K562 (cell line): Measurements from ENCODE around the gene EPC2. TPM values are rescaled to one million over a fixed set of nuclear protein-coding genes. Genes with fewer than 3 reads are reported as not detected.

ENCODE experiments used
- ATAC-seq: fragments of 200-7000 bp; cut with Tn5 transposase; 3 replicates; pipeline ENCODE4 v1.9.1; 2020; ENCODE audit warnings: moderate library complexity
- BruUV-seq: library from RNA; stranded (reverse); fragments of 400-500 nt; replicated peaks from 2 replicates; lab custom pipeline; 2021; lab: Mats Ljungman, UMichigan
- CTCF ChIA-PET: fragments of 300-600 bp; formaldehyde crosslinking; extraction: SDS; loops from one replicate; lab custom pipeline; 2021; ENCODE audit warnings: low intra/inter-chr PET ratio; lab: Yijun Ruan, JAX
- POLR2A ChIA-PET: fragments of 300-600, 350-650 bp; sonication (Branson Sonifier 250); formaldehyde crosslinking; extraction: SDS; loops from one replicate; lab custom pipeline; 2021; ENCODE audit warnings: antibody characterized with exemption, inconsistent platforms; lab: Yijun Ruan, JAX
- DNase-seq, 4 experiments: peaks; one replicate each; pipeline versions ENCODE4 v3.0.0 to v3.0.0-alpha.2; 2011 to 2018; ENCODE audit warnings: low spot score in 3 of 4, mixed read lengths in 3 of 4; ENCODE audit errors: extremely low read depth in 1 of 4
- FAIRE-seq: peaks from 2 replicates; lab custom pipeline; 2011; peaks lifted over from hg19 to GRCh38; lab: Jason Lieb, UNC
- H2AFZ ChIP-seq: 2 replicates; pipeline ENCODE4 v1.6.0; 2011; ENCODE audit warnings: low read depth, low read length, control low read depth, inconsistent platforms
- H3K27ac ChIP-seq: fragments of 200-600 bp; 3 replicates; pipeline ENCODE4 v1.8.0; 2011; ENCODE audit warnings: low read depth, mild to moderate bottlenecking, control low read depth, inconsistent platforms, low read length, moderate library complexity, mixed read lengths; ENCODE audit errors: extremely low read depth
- H3K27me3 ChIP-seq, 2 experiments: fragments of 300-600 bp in 1 of 2; 2 replicates in 1 of 2; 3 replicates in 1 of 2; pipeline versions ENCODE4 v1.6.0 to v1.8.0; 2011; ENCODE audit warnings: inconsistent platforms in 2 of 2, low read length in 2 of 2, mild to moderate bottlenecking in 1 of 2, mixed read lengths in 1 of 2, moderate library complexity in 1 of 2; ENCODE audit not compliant: control insufficient read depth in 2 of 2, insufficient read depth in 2 of 2
- H3K36me3 ChIP-seq: fragments of 300-600 bp; 3 replicates; pipeline ENCODE4 v1.8.0; 2011; ENCODE audit warnings: mild to moderate bottlenecking, low read length, inconsistent platforms; ENCODE audit not compliant: control insufficient read depth, insufficient read depth
- H3K4me1 ChIP-seq, 2 experiments: fragments of 200-600 bp in 1 of 2; replicated peaks in 1 of 2; 2 replicates in 1 of 2; 3 replicates in 1 of 2; pipeline versions ENCODE4 v1.5.1 to v1.8.0; 2011; ENCODE audit warnings: inconsistent platforms in 2 of 2, low read length in 2 of 2, mild to moderate bottlenecking in 1 of 2, mixed read lengths in 1 of 2, moderate library complexity in 1 of 2; ENCODE audit not compliant: control insufficient read depth in 2 of 2, insufficient read depth in 2 of 2
- H3K4me2 ChIP-seq: 2 replicates; pipeline ENCODE4 v1.6.1; 2011; ENCODE audit warnings: low read length, control low read depth, inconsistent platforms, mixed read lengths; ENCODE audit not compliant: insufficient read depth
- H3K4me3 ChIP-seq: fragments of 200-600 bp; sonication (generic), shearing (Covaris generic); 2 replicates; pipeline ENCODE4 v1.5.1; 2016; ENCODE audit warnings: control low read depth, inconsistent platforms
- H3K79me2 ChIP-seq: fragments of 200-600 bp; 3 replicates; pipeline ENCODE4 v1.8.0; 2011; ENCODE audit warnings: low read length, inconsistent platforms; ENCODE audit not compliant: control insufficient read depth, insufficient read depth
- H3K9ac ChIP-seq, 2 experiments: 2 replicates each; pipeline versions ENCODE4 v1.6.0 to v1.6.1; 2011; ENCODE audit warnings: low read depth in 2 of 2, low read length in 2 of 2, control low read depth in 1 of 2, inconsistent platforms in 1 of 2, mild to moderate bottlenecking in 1 of 2, mixed read lengths in 1 of 2; ENCODE audit not compliant: insufficient read depth in 1 of 2
- H3K9me1 ChIP-seq: one replicate; pipeline ENCODE4 v1.6.0; 2011; ENCODE audit warnings: inconsistent platforms, mild to moderate bottlenecking, low read length, moderate library complexity; ENCODE audit not compliant: control insufficient read depth, insufficient read depth
- H3K9me3 ChIP-seq: replicated peaks from 2 replicates; pipeline ENCODE4 v1.5.1; 2011; ENCODE audit warnings: low read depth, low read length, inconsistent platforms; ENCODE audit not compliant: control insufficient read depth, insufficient read depth
- H4K20me1 ChIP-seq: replicated peaks from 2 replicates; pipeline ENCODE4 v1.6.1; 2011; ENCODE audit warnings: low read length, inconsistent platforms, mixed read lengths; ENCODE audit not compliant: control insufficient read depth, insufficient read depth
- CBX5 ChIP-seq: IDR thresholded peaks from 2 replicates; pipeline ENCODE4 v1.6.1; 2014; ENCODE audit warnings: low read depth, borderline replicate concordance
- CHD1 ChIP-seq: fragments of 200-600 bp; sonication (generic); IDR thresholded peaks from one replicate; pipeline ENCODE4 v1.6.1; 2012; ENCODE audit warnings: mild to moderate bottlenecking, moderate library complexity, low read length, inconsistent platforms
- HDGF ChIP-seq: fragments of 450-650 bp; IDR thresholded peaks from 2 replicates; pipeline ENCODE4 v1.6.1; 2016
- MED1 ChIP-seq: sonication (generic); formaldehyde crosslinking; IDR thresholded peaks from 2 replicates; pipeline ENCODE4 v1.8.1; 2023; ENCODE audit warnings: missing genetic modification reagents, borderline replicate concordance
- NCOA2 ChIP-seq, 2 experiments: fragments of 450-650 bp; IDR thresholded peaks; 2 replicates each; pipeline ENCODE4 v1.6.1; 2018; ENCODE audit warnings: mild to moderate bottlenecking in 2 of 2, moderate library complexity in 1 of 2; ENCODE audit not compliant: partially characterized antibody in 2 of 2
- RBFOX2 ChIP-seq: fragments of 200-400 bp; formaldehyde crosslinking; IDR thresholded peaks from 2 replicates; pipeline ENCODE4 v1.6.1; 2017; ENCODE audit warnings: low read depth, mild to moderate bottlenecking, low read length, moderate library complexity
- SMC3 ChIP-seq: conservative IDR thresholded peaks from 2 replicates; pipeline ENCODE4 v1.6.1; 2011; ENCODE audit warnings: low read depth, low read length, improper control_type of control experiment; ENCODE audit not compliant: insufficient read depth
- SRSF3 ChIP-seq: fragments of 200-400 bp; formaldehyde crosslinking; IDR thresholded peaks from 2 replicates; pipeline ENCODE4 v1.6.1; 2016; ENCODE audit warnings: mild to moderate bottlenecking, low read length, moderate library complexity; ENCODE audit not compliant: insufficient read depth
- STAT5B ChIP-seq: fragments of 250-450 bp; sonication (Bioruptor Pico); IDR thresholded peaks from 2 replicates; pipeline ENCODE4 v1.8.0; 2021; ENCODE audit warnings: mild to moderate bottlenecking, inconsistent platforms
- ZBTB8A ChIP-seq: fragments of 450-650 bp; IDR thresholded peaks from 2 replicates; pipeline ENCODE4 v1.6.1; 2018; ENCODE audit warnings: mild to moderate bottlenecking, moderate library complexity; ENCODE audit not compliant: partially characterized antibody
- ZNF124 ChIP-seq: sonication (generic); formaldehyde crosslinking; IDR thresholded peaks from 2 replicates; pipeline ENCODE4 v1.8.1; 2022; ENCODE audit warnings: missing genetic modification reagents
- ZNF436 ChIP-seq: fragments of 250-450, 450-650 bp; sonication (Bioruptor Pico); formaldehyde crosslinking; IDR thresholded peaks from 2 replicates; pipeline ENCODE4 v1.7.0; 2020; ENCODE audit warnings: mild to moderate bottlenecking
- WGBS: fragments of 100-300 bp; shearing (Covaris generic); methylation state at CpG from one replicate; pipeline ENCODE4 v1.1.6; 2016; ENCODE audit warnings: low coverage, mixed read lengths; ENCODE audit not compliant: insufficient coverage; ENCODE audit errors: missing lambda C conversion rate; 5-methylcytosine and 5-hydroxymethylcytosine counted together
- in situ Hi-C: fragments of 300-500 bp; cut with MboI; formaldehyde crosslinking; loops from 4 replicates; pipeline ENCODE4 v1.15.0; 2018; ENCODE audit warnings: inconsistent platforms, mixed read lengths
- intact Hi-C: fragments of 100-400 bp; cut with micrococcal nuclease; formaldehyde crosslinking; loops from 2 replicates; pipeline ENCODE4 v1.14.2; 2022
- polyA plus RNA-seq, 8 experiments: library from polyadenylated mRNA; depleted of rRNA in 4 of 8; stranded (reverse) in 5 of 8; unstranded in 3 of 8; fragments of >200 nt; fragmentation: Nextera tagmentation in 2 of 8; fragmentation: Illumina TruSeq in 1 of 8; extraction: Ambion mirVana in 2 of 8; extraction: Trizol in 1 of 8; gene quantifications; 2 replicates each; pipeline versions ENCODE4 v1.2.1 to v1.2.3, GENCODE V29; 2011 to 2014; ENCODE audit warnings: inconsistent platforms in 1 of 8, missing spikeins in 1 of 8
- total RNA-seq, 7 experiments: library from RNA; depleted of rRNA in 6 of 7; stranded (reverse); fragments of >200 nt in 6 of 7; fragmentation: Illumina TruSeq in 2 of 7; extraction: Trizol in 2 of 7; gene quantifications; 2 replicates each; pipeline versions ENCODE4 v1.2.1 to v1.2.3, GENCODE V29; 2011 to 2021; ENCODE audit warnings: low replicate concordance in 1 of 7
- TF ChIP-seq, protein P1 (sequence below): sonication (generic); formaldehyde crosslinking; IDR thresholded peaks from 2 replicates; pipeline ENCODE4 v1.9.0; 2022; ENCODE audit warnings: mild to moderate bottlenecking, missing genetic modification reagents
- TF ChIP-seq, protein P2 (sequence below): fragments of 450-650 bp; IDR thresholded peaks from 2 replicates; pipeline ENCODE4 v1.6.1; 2017; ENCODE audit warnings: antibody characterized with exemption, mild to moderate bottlenecking

EPC2 gene
- total and polyA plus RNA-seq, 9 of the 15 experiments (the other 6 are each of a cell fraction or from before 2014, with no cell fraction given): 7.0 to 35.8 (median 29.1) TPM

DNA sequence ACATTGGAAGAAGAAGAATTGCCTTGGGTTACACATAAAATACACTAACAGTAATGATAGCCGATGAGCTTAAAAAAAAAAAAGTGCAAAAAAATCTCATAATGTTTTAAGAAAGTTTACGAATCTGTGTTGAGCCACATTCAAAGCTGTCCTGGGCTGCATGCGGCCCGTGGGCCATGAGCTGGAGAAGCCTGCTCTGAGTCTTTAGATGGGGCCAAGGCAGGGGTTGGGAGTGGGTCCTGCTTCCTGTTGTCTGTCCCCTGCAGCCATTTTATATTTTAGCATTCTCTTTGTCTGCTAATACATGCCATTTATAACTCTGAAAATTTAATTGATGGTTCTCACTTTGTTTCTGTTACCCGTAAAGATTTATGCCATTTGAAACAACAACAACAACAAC lies 93.2 kb downstream of the EPC2 start:
- ChIA-PET POLR2A (interaction anchor here (0.6 to 1.5 kb wide), 2 partner anchors 8 to 58 kb away, joined by 3 to 8 read pairs; no protein-coding TSS in a partner anchor), CTCF (no interaction called here)
- ATAC-seq (0 out of 3 replicates have a peak, but pooled peaks have one; percentile 34), DNase-seq (no peak), FAIRE-seq (no peak)
- Histone ChIP-seq H3K9me1 (no peaks in the 10 kb centered on the region), H3K79me2 (0 out of 3 replicates have a peak, but pooled peaks cover 8% of the 10 kb centered on the region), H3K9me3 (no peaks in the 10 kb centered on the region), H4K20me1 (no peaks in the 10 kb centered on the region), H3K4me2 (no peak overlapping the region), H3K27ac (no peak overlapping the region), H3K27me3 (no peaks in the 10 kb centered on the region), H3K4me3 (no peak overlapping the region), H3K4me1 (no peaks in the 10 kb centered on the region), H3K36me3 (no peaks in the 10 kb centered on the region), H2AFZ (no peak overlapping the region), H3K9ac (no peak overlapping the region)
- in situ Hi-C loops: no loop called here
- no TSS peak for BruUV-seq
- intact Hi-C loops: no loop called here
- WGBS: 89% methylated on average over 5 of the region's 5 CpGs
- TF ChIP-seq CHD1 (no peak), RBFOX2 (no peak), MED1 (no peak), HDGF (no peak), CBX5 (no peak), SRSF3 (no peak), SMC3 (no peak), ZBTB8A (no peak), ZNF436 (CRISPR knock-in tag) (no peak), NCOA2 (IDR thresholded peaks at IDR 0.05; ENCODE audit: partially characterized antibody in 2 of 2) (no peak), ZNF124 (CRISPR knock-in tag) (no peak), STAT5B (no peak)
- TF ChIP-seq, protein P1, sequence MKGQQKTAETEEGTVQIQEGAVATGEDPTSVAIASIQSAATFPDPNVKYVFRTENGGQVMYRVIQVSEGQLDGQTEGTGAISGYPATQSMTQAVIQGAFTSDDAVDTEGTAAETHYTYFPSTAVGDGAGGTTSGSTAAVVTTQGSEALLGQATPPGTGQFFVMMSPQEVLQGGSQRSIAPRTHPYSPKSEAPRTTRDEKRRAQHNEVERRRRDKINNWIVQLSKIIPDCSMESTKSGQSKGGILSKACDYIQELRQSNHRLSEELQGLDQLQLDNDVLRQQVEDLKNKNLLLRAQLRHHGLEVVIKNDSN (CRISPR knock-in tag): no peak
- TF ChIP-seq, protein P2, sequence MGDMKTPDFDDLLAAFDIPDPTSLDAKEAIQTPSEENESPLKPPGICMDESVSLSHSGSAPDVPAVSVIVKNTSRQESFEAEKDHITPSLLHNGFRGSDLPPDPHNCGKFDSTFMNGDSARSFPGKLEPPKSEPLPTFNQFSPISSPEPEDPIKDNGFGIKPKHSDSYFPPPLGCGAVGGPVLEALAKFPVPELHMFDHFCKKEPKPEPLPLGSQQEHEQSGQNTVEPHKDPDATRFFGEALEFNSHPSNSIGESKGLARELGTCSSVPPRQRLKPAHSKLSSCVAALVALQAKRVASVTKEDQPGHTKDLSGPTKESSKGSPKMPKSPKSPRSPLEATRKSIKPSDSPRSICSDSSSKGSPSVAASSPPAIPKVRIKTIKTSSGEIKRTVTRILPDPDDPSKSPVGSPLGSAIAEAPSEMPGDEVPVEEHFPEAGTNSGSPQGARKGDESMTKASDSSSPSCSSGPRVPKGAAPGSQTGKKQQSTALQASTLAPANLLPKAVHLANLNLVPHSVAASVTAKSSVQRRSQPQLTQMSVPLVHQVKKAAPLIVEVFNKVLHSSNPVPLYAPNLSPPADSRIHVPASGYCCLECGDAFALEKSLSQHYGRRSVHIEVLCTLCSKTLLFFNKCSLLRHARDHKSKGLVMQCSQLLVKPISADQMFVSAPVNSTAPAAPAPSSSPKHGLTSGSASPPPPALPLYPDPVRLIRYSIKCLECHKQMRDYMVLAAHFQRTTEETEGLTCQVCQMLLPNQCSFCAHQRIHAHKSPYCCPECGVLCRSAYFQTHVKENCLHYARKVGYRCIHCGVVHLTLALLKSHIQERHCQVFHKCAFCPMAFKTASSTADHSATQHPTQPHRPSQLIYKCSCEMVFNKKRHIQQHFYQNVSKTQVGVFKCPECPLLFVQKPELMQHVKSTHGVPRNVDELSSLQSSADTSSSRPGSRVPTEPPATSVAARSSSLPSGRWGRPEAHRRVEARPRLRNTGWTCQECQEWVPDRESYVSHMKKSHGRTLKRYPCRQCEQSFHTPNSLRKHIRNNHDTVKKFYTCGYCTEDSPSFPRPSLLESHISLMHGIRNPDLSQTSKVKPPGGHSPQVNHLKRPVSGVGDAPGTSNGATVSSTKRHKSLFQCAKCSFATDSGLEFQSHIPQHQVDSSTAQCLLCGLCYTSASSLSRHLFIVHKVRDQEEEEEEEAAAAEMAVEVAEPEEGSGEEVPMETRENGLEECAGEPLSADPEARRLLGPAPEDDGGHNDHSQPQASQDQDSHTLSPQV: no peak
